Measurements from ENCODE around the gene GPD1. TPM values are rescaled to one million over a fixed set of nuclear protein-coding genes. Genes with fewer than 3 reads are reported as not detected.

GPD1 gene
- total and polyA plus RNA-seq, 5 donors, result 4.1 to 24.6 (median 12.3) TPM

DNA sequence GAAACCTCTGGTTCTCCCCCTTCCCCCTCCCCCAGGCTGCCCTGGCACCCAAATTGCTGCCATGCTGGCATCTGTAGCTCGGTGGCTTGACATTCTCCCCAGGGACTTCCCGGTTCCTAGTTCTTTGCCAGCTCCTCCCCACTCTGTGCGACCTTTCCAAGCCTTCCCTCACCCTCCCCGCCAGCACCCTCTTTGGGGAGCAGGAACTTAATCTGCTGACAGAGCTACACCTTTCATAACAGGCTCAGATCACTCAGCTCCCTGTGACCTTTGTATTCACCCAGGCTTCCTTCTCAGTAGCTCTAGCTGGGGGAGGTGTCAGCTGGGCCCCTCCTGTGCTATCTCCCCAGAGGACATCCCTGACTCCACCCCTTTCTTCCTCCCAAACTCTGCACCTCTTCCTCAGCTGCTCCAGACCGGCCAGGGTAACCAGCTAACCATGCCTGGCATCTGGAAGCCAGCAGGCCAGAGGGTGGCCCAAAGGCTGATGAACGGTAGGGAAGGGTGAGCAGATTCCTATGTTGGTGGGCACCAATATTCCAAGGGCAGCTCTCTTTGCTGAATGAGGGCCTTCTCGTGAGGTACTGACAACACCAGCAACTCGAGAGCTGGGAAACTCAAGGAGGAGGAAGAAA is 6.4 kb downstream of the GPD1 start:
- Histone ChIP-seq H3K27ac (ENCODE audit: low read length) (peak overlapping the region; percentile 94), H3K9me3 (ENCODE audit: control insufficient read depth, low read length) (no peaks in the 10 kb centered on the region), H3K4me1 (ENCODE audit: control insufficient read depth, insufficient read depth, low read length) (peaks cover 3% of the 10 kb centered on the region), H3K4me3 (ENCODE audit: low read length) (no peak overlapping the region), H3K27me3 (ENCODE audit: control insufficient read depth, insufficient read depth) (no peaks in the 10 kb centered on the region)
- intact Hi-C loops (cut with DNase I), result loop anchor here in 1 of 4 donors (10.0 kb wide), 1 partner anchor 55 kb away; the partner anchor contains the start of gene CERS5
- ATAC-seq, result peak; percentile 0 to 1
- WGBS, result 40% methylated on average over 8 of the region's 8 CpGs
- peak; percentile 57 to 72 (median 69) for DNase-seq

DNA sequence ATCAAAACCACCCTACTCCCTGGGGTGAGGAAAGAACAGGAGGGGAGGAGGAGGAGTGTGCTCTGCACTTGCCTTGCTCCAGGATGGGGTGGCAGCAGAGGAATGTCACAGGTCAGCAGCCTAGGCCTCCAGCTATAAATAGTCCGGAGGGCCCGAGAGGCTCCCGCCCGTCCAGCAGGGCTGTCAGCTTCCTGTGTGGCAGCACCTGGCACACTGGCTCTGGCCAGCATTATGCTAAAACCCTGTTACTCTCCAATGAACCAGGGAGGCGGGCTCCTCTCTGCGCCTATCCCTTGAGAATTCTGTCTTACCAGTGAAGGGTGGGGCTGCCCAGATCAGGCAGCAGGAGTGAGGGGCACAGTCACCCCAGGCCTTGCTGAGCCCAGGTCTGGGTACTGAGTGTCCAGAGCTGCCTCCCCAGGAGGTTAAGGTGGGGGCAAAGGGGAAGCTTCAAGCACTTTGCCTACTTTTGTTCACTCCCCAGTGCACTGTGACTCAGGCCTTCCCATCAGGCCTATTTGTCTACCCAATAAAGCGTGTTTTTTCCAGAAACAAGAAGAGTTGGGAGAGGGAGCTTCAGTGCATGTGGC is 7.0 kb downstream of the GPD1 start:
- DNase-seq (peak; percentile 69 to 87 (median 85)), ATAC-seq (peak; percentile 31 to 50)
- peaks cover 2% of the 10 kb centered on the region for H3K4me1 ChIP-seq (ENCODE audit: control insufficient read depth, insufficient read depth, low read length)
- H3K27me3 ChIP-seq (ENCODE audit: control insufficient read depth, insufficient read depth), result no peaks in the 10 kb centered on the region
- H3K4me3 ChIP-seq (ENCODE audit: low read length), result no peak overlapping the region
- intact Hi-C loops (cut with DNase I), result loop anchor here in 1 of 4 donors (10.0 kb wide), 1 partner anchor 54 kb away; the partner anchor contains the start of gene CERS5
- H3K9me3 ChIP-seq (ENCODE audit: control insufficient read depth, low read length), result no peaks in the 10 kb centered on the region
- WGBS, result 30% methylated on average over 7 of the region's 7 CpGs
- peak overlapping the region; percentile 94 for H3K27ac ChIP-seq (ENCODE audit: low read length)

DNA sequence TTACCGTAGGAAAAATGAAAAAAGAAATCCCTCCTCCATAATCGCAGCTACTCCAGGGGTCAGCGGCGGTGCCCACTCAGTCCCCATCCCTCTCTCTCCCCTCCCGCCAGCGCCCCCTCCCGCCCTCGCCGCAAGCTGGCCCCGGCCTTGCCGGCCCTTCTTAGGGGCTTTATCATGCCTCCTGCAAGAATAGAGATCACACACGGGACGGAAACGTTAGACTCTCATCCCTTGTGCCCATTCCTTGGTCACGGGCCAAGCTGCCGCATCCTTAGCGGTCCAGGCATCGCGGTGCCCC is 7.5 kb downstream of the GPD1 start:
- Histone ChIP-seq H3K9me3 (ENCODE audit: control insufficient read depth, low read length) (no peaks in the 10 kb centered on the region), H3K27ac (ENCODE audit: low read length) (peak overlapping the region; percentile 94), H3K4me1 (ENCODE audit: control insufficient read depth, insufficient read depth, low read length) (peaks cover 2% of the 10 kb centered on the region), H3K27me3 (ENCODE audit: control insufficient read depth, insufficient read depth) (no peaks in the 10 kb centered on the region), H3K4me3 (ENCODE audit: low read length) (peak overlapping the region; percentile 9)
- 6% methylated on average over 19 of the region's 19 CpGs for WGBS
- intact Hi-C loops (cut with DNase I), result loop anchor here in 1 of 4 donors (10.0 kb wide), 1 partner anchor 53 kb away; the partner anchor contains the start of gene CERS5
- no peak for DNase-seq
- ATAC-seq, result peak; percentile 2 to 3

DNA sequence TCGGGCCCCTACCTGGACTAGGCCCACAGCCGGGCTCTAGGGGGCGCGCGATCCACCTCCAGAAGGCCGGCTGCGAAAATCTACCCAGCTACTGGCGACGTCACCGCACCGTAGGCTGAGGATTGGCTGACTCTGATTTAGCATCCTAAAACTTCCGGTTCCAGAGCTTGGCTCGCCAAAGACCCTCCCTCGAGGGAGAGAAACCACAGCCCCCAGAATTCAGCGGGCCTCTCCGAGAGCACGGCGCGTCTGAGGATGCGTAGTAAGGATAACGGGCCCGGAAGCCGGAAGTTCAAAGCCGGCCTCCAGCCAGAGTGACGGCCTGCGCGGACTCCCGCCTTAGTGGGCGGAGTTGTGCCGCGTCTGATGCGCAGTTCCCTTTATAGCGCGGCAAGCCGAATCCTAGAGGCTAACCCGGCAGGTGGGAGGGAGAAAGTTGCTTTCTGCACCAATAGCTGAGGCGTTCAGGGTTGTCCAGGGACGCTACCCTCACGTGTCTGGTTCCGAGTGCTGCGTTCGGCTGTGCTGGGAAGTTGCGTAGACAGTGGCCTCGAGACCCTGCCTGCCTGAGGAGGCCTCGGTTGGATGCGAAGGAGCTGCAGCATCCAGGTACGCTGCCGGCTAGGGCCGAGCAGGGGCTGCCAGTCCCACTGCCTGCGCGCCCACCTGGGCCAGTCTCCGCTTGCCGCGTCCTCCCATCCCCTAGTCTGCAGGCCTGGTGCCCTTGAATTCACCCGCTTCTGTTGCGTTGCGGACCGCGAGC is 8.1 kb downstream of the GPD1 start, which contains the start of gene COX14:
Gene COX14, plus strand, starts transcription at position 544 of the 763 bp plus-strand sequence. CDS start 7,808 bp downstream, outside the sequence.
- no peaks in the 10 kb centered on the region for H3K9me3 ChIP-seq (ENCODE audit: control insufficient read depth, low read length)
- under 1% methylated on average over 59 of the region's 59 CpGs for WGBS
- intact Hi-C loops (cut with DNase I), result loop anchor here in 1 of 4 donors (10.0 kb wide), 1 partner anchor 53 kb away; the partner anchor contains the start of gene CERS5
- peak; percentile 99 for DNase-seq
- peak; percentile 93 for ATAC-seq
- H3K4me1 ChIP-seq (ENCODE audit: control insufficient read depth, insufficient read depth, low read length), result peaks cover 2% of the 10 kb centered on the region
- H3K27me3 ChIP-seq (ENCODE audit: control insufficient read depth, insufficient read depth), result no peaks in the 10 kb centered on the region
- peak within 1 kb of the TSS; percentile 94 for H3K27ac ChIP-seq (ENCODE audit: low read length)
- peak within 1 kb of the TSS; percentile 73 for H3K4me3 ChIP-seq (ENCODE audit: low read length)

DNA sequence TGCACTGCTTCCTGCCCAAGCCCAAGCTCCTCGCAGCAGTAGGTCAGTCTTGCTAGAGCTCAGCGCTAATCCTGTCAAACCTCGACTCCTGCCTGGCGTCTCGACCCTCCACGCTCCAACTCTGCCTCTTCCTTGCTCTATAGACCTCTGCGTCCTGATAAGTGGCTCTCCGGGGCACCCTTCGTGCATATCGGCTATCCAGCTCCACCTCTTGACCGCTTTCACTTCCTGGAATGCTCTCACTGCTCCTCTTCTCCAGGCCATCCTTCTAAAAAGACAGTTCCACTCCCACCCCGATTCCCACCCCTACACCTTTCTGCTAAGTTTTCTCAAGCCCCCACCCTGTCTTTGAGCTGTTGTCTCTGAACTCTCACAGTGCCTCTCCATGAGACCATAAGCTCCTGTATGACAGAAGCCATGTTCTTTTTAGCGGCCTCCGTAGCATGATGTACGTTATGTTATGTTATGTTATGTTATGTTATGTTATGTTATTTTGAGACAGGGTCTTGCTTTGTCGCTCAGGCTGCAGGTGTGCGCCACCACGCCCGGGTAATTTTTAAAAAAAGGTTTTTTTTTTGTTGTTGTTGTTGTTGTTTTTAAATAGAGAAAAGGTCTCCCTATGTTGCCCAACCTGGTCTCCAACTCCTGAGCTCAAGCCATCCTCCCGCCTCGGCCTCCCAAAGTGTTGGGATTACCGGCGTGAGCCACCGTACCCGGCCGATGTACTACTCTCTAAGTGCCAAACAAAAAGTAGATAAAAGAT is 8.8 kb downstream of the GPD1 start:
- H3K27me3 ChIP-seq (ENCODE audit: control insufficient read depth, insufficient read depth), result no peaks in the 10 kb centered on the region
- peak overlapping the region; percentile 73 for H3K4me3 ChIP-seq (ENCODE audit: low read length)
- no peaks in the 10 kb centered on the region for H3K9me3 ChIP-seq (ENCODE audit: control insufficient read depth, low read length)
- intact Hi-C loops (cut with DNase I), result loop anchor here in 1 of 4 donors (10.0 kb wide), 1 partner anchor 52 kb away; the partner anchor contains the start of gene CERS5
- ATAC-seq (peak; percentile 1 to 8), DNase-seq (no peak)
- peaks cover 2% of the 10 kb centered on the region for H3K4me1 ChIP-seq (ENCODE audit: control insufficient read depth, insufficient read depth, low read length)
- H3K27ac ChIP-seq (ENCODE audit: low read length), result peak overlapping the region; percentile 93
- whole genome bisulfite sequencing, result 21% methylated on average over 26 of the region's 26 CpGs

DNA sequence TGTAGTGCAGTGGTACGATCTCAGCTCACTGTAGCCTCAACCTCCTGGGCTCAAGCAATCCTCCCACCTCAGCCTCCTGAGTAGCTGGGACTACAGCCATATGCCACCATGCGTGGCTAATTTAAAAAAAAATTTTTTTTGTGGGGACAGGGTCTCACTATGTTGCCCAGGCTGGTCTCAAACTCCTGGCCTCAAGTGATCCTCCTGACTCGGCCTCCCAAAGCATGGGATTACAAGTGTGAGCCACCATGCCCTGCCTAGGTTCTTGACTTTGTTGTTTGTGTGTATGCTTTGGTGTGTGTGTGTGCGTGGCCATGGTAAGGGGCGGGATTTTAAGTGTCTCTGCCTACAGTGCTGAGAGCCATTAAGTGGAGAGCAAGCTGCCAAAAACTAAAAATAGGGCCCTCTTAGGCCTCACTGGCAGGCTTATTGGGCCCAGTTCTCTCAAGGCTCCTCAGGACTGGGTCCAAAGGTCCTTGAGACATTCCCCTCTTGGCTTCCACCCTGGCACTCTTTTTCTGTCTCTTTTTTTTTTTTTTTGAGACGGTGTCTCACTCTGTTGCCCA is 13.3 kb downstream of the GPD1 start:
- intact Hi-C loops (cut with DNase I), result loop anchor here in 1 of 4 donors (10.0 kb wide), 1 partner anchor 48 kb away; the partner anchor contains the start of gene CERS5
- Histone ChIP-seq H3K27ac (ENCODE audit: low read length) (peak overlapping the region; percentile 38), H3K9me3 (ENCODE audit: control insufficient read depth, low read length) (no peaks in the 10 kb centered on the region), H3K4me3 (ENCODE audit: low read length) (no peak overlapping the region), H3K27me3 (ENCODE audit: control insufficient read depth, insufficient read depth) (no peaks in the 10 kb centered on the region), H3K4me1 (ENCODE audit: control insufficient read depth, insufficient read depth, low read length) (no peaks in the 10 kb centered on the region)
- 75% methylated on average over 6 of the region's 6 CpGs for WGBS
- DNase-seq (no peak), ATAC-seq (peak; percentile 42 to 63)

DNA sequence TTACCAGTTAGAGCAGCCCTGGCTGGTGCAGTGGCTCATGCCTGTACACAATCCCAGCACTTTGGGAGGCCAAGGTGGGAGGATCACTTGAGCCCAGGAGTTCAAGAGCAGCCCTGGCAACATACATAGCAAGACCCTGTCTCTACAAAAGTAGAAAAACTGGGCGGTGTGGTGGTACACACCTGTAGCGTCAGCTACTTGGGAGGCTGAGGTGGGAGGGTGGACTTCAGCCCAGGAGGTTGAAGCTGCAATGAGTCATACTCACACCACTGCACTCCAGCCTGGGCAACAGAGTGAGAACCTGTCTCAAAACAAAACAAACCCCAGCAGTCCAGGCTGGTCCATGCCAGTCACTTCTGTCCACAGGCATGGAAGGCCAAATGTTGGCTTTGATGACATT is 15.6 kb downstream of the GPD1 start:
- H3K4me1 ChIP-seq (ENCODE audit: control insufficient read depth, insufficient read depth, low read length), result no peaks in the 10 kb centered on the region
- no peak for DNase-seq
- no peak overlapping the region for H3K4me3 ChIP-seq (ENCODE audit: low read length)
- H3K9me3 ChIP-seq (ENCODE audit: control insufficient read depth, low read length), result no peaks in the 10 kb centered on the region
- intact Hi-C loops (cut with DNase I), result loop anchor here in 1 of 4 donors (10.0 kb wide), 1 partner anchor 45 kb away; the partner anchor contains the start of gene CERS5
- no peaks in the 10 kb centered on the region for H3K27me3 ChIP-seq (ENCODE audit: control insufficient read depth, insufficient read depth)
- 100% methylated on average over 2 of the region's 2 CpGs for WGBS
- no peak overlapping the region for H3K27ac ChIP-seq (ENCODE audit: low read length)
- no peak for ATAC-seq

DNA sequence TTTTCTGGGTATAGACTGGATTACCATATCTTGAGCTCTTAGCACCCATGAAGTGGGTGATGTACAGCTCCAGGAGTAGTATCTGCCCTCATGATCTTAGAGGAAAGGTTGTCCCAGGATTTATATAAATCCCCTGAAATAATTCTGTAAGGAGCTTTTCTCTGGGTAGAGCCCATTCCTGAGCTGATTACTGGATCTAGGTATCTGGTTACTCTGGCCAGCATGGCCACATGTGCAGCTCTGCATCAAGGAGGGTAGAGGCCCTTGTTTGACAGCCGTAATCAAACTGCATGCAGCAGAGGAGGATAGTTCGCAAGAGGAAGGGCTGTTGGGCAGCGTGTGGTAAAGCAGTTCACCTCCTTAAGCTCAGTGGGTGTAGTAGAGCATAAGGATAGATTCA is 16.7 kb downstream of the GPD1 start:
- intact Hi-C loops (cut with DNase I), result no loop called here
- Histone ChIP-seq H3K9me3 (ENCODE audit: control insufficient read depth, low read length) (no peaks in the 10 kb centered on the region), H3K4me1 (ENCODE audit: control insufficient read depth, insufficient read depth, low read length) (no peaks in the 10 kb centered on the region), H3K27ac (ENCODE audit: low read length) (no peak overlapping the region), H3K27me3 (ENCODE audit: control insufficient read depth, insufficient read depth) (no peaks in the 10 kb centered on the region), H3K4me3 (ENCODE audit: low read length) (no peak overlapping the region)
- ATAC-seq (no peak), DNase-seq (no peak)
- whole genome bisulfite sequencing, result 89% methylated on average over 3 of the region's 3 CpGs

DNA sequence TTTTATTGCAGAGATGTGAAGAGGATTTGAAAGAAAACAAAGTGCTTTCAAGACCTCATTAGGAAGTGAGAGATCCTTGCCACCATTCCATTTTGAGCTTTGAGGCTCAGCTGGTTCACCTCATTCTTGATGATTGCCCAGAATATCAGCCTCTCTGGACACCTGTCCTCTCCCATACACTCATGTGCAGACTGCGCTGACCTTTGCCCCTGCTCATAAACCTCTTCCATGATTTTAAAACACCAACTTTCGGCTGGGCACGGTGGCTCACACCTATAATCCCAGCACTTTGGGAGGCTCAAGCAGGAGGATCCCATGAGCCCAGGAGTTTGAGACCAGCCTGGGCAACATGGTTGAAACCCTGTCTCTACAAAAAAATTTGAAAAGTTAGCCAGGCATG is 17.1 kb downstream of the GPD1 start:
- intact Hi-C loops (cut with DNase I), result no loop called here
- Histone ChIP-seq H3K4me3 (ENCODE audit: low read length) (no peak overlapping the region), H3K9me3 (ENCODE audit: control insufficient read depth, low read length) (no peaks in the 10 kb centered on the region), H3K27ac (ENCODE audit: low read length) (no peak overlapping the region), H3K27me3 (ENCODE audit: control insufficient read depth, insufficient read depth) (no peaks in the 10 kb centered on the region), H3K4me1 (ENCODE audit: control insufficient read depth, insufficient read depth, low read length) (no peaks in the 10 kb centered on the region)
- ATAC-seq (no peak), DNase-seq (no peak)
- WGBS, result 94% methylated on average over 3 of the region's 3 CpGs

DNA sequence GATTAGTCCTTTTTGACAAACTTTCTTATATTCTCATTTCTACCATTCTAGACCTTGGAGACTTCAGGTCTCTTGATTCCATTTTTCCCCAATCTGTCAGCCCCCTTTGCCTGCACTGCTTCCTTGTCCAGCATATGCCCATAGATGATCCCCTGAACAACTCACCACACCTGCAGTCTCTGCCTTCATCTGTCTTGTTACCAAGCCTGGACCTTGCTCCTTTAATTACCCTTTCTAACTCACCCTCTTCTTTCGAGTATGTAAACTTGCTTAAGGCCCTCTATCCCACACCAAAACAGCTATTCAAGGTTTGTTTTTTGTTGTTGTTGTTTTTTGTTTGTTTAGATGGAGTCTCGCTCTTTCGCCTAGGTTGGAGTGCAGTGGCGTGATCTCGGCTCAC is 17.8 kb downstream of the GPD1 start:
- H3K9me3 ChIP-seq (ENCODE audit: control insufficient read depth, low read length), result no peaks in the 10 kb centered on the region
- no peak overlapping the region for H3K4me3 ChIP-seq (ENCODE audit: low read length)
- H3K4me1 ChIP-seq (ENCODE audit: control insufficient read depth, insufficient read depth, low read length), result no peaks in the 10 kb centered on the region
- H3K27me3 ChIP-seq (ENCODE audit: control insufficient read depth, insufficient read depth), result no peaks in the 10 kb centered on the region
- ATAC-seq, result no peak
- intact Hi-C loops (cut with DNase I), result no loop called here
- H3K27ac ChIP-seq (ENCODE audit: low read length), result no peak overlapping the region
- no peak for DNase-seq
- 87% methylated on average over 5 of the region's 5 CpGs for WGBS
